GM18861 (cell line): ENCODE data around the gene MAGT1.
"Not testable (repeated sequence)": the region's sequence is repeated elsewhere in the genome, so short reads cannot be mapped to it uniquely, and the experiment has no call there.

Source experiments
- ATAC-seq: cut with Tn5 transposase; IDR thresholded peaks from one replicate; pipeline ENCODE4 v1.9.1; 2021; ENCODE audit not compliant: unreplicated experiment

Gene MAGT1

DNA sequence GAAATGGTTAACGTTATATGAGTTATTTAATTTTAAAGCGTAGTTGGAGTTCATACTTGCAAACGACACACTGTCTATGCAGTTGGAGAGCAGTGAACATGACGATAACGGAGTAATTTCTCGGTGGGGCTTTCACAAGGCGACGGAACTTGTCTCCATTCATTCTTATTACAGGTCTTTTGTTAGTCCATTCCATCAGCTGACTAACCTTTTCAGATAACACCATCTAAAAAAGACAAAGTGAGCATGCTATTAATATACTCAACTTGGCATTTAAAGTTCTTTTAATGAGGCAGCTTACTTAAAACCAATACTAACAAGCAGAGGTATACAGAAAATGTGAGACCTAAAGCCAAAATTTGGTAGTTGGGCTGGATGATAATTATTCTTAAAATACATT, 19.9 kb downstream of the MAGT1 start:
- ATAC-seq = no peak

DNA sequence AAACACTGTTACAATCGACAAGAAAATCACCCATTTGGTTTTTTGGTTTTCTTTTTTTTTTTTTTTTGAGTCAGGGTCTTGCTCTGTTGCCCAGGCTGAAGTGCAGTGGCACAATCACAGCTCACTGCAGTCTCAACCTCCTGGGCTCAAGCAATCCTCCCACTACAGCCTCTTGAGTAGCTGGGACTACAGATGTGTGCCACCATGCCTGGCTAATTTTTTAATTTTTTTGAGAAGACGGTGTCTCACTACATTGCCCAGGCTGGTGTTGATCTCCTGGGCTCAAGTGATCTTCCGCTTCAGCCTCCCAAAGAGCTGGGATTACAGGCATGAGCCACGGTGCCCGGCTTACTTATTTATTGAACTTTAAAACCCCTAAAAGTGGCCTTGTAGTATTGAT, 63.7 kb downstream of the MAGT1 start:
- not testable (repeated sequence) for ATAC-seq

- not testable (repeated sequence) for ATAC-seq
Observed at GRCh38 chrX:77821989-77822388, 73.2 kb downstream of the MAGT1 start.

DNA sequence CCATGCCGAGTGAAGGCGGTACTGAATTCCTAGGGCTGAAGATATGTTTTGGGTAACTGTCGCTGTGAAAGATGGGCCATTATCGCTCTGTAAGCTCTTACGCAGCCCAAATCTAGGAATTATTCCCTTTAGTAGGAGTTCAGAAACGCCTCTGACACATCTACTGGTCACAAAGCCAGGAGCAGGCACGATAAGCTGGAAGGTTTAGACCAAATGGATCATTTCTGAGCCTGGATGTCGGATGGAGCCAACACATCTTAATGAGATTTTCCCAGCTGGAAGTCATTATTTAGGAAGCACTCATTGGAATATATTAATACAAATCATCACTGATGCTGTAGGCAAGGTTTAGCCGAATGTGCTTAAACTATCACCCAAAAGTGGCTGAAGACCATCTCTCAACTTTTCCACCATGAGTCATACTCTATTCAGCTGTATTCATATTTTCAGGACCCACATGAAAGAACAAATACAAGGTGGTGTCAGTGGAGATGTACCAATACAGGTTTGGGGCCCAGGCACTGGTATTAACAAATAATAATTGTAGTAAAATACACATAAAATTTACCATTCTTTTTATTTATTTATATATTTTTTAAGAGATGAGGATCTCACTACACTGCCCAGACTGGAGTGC, 75.0 kb downstream of the MAGT1 start:
- ATAC-seq = no peak

- no peak for ATAC-seq
Observed at GRCh38 chrX:77814210-77814609, 81.0 kb downstream of the MAGT1 start.

- ATAC-seq = no peak
Observed at GRCh38 chrX:77802201-77802600, 93.0 kb downstream of the MAGT1 start.

GRCh38 chrX:77795124-77795523, 100.1 kb downstream of the MAGT1 start:
- no peak for ATAC-seq

GRCh38 chrX:77793946-77794345, 101.3 kb downstream of the MAGT1 start:
- ATAC-seq = no peak

- ATAC-seq = no peak
Observed at GRCh38 chrX:77788050-77788449, 107.2 kb downstream of the MAGT1 start.

GRCh38 chrX:77786365-77786680, 108.9 kb downstream of the MAGT1 start:
- no peak for ATAC-seq

GRCh38 chrX:77785486-77786364, 109.5 kb downstream of the MAGT1 start, which contains the start of gene ATRX:
Gene ATRX (minus strand): TSS chrX:77786216. CDS start chrX:77786001, 215 bp downstream.
- peak; percentile 88 for ATAC-seq

GRCh38 chrX:77779695-77780094, 115.5 kb downstream of the MAGT1 start:
- no peak for ATAC-seq

GRCh38 chrX:77776659-77777058, 118.6 kb downstream of the MAGT1 start:
- no peak for ATAC-seq
